ENCODE data around the gene CD70.
"Not testable (repeated sequence)": the region's sequence is repeated elsewhere in the genome, so short reads cannot be mapped to it uniquely, and the experiment has no call there.

The CD70 gene

GRCh38 chr19:6570764-6571163 is 20.2 kb downstream of the CD70 start:
- DNase-seq (ENCODE audit: low spot score), result no peak

GRCh38 chr19:6568816-6569215 is 22.1 kb downstream of the CD70 start:
- DNase-seq (ENCODE audit: low spot score), result no peak

DNA sequence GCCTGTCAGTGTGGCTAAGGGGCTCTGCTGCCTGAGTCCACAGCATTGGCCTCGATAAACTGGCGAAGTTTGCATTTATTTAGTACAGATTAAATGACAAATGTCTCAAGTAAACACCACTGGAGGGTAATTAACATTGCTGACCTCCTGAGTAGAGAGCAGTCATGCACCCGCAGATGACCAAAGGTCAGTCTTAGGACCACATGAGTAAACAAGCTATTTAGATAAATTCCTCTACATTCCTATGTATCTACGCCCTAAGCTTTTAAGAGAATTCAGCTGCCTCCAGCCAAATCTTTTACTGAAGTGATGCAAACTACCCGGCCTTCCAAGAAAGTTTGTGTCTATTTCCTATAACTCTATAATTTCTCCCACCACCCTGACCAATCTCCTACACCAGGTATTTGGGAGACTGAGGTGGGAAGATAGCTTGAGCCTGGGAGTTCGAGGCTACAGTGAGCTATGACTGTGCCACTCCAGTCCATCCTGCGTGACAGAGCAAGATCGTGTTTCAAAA is 22.9 kb downstream of the CD70 start:
- DNase-seq (ENCODE audit: low spot score), result no peak

DNA sequence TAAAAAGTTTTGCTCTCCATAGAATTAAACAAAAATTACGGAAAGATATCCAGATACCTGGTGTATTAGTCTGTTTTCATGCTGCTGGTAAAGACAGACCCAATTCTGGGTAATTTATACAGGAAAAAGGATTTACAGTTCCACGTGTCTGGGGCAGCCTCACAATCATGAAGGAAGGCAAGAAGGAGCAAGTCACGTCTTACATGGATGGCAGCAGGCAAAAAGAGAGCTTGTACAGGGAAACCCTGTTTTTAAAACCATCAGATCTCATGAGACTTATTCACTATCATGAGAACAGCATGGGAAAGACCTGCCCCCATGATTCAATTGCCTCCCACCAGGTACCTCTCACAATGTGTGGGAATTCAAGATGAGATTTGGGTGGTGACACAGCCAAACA is 24.2 kb downstream of the CD70 start:
- not testable (repeated sequence) for DNase-seq (ENCODE audit: low spot score)

GRCh38 chr19:6564393-6564792 is 26.6 kb downstream of the CD70 start:
- no peak for DNase-seq (ENCODE audit: low spot score)

DNA sequence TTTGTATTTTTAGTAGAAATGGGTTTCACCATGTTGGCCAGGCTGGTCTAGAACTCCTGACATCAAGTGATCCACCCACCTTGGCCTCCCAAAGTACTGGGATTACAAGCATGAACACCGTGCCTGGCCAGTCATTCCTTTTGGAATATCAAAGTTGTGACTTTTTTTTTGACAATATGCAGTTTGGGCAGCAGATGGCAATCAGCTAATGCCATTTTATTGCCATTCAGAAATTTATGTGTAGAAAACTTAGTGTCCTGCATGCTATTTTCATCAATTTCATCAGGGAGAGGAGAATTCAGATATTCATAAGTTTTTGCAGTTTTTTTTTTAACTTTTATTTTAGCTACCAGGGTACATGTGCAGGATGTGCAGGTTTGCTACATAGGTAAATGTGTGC is 28.5 kb downstream of the CD70 start:
- DNase-seq (ENCODE audit: low spot score), result not testable (repeated sequence)

DNA sequence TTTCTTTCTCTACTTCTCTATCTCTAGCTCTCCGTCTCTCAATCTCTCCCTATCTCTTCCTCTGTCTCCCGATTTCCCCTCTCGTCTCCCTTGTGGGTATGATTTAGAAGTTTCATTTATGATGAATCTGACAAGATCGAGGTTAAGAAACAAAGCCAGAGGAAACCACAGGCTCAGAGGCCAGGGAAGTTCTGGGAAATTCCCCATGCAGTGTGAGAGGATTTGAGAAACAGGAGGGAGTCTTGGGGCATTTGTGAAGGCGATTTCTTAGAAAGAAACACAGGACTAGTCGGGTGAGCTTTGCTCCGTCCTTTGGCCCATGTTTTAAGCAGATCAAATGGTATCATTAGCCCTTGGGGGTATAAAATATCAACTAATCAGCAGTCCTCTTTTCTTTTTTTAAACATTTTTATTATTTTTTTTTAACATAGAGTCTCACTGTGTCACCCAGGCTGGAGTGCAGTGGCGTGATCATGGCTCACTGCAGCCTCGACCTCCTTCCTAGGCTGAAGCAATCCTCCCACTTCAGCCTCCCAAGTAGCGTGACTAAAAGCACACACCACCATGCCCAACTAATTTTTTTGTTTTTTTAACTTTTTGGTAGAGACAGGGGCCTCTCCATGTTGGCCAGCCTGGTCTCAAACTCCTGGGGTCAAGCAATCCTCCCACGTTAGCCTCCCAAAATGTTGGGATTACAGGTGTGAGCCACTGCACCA is 34.3 kb downstream of the CD70 start:
- DNase-seq (ENCODE audit: low spot score), result no peak

DNA sequence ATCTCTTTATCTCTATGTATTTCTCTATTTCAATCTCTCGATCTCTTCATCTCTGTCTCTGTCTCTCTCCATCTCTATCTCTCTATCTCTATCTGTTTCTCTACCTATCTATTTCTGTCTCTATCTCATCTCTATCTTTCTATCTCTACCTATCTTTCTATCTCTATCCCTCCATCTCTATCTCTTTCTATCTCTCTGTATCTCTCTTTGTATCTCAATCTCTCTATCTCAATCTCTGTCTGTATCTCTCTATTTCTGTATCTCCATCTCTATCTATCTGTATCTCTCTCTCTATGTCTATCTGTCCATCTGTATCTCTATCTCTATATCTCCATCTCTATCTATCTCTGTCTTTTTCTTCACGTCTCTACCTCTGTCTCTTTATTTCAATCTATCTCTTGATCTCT is 34.9 kb downstream of the CD70 start:
- DNase-seq (ENCODE audit: low spot score), result no peak

DNA sequence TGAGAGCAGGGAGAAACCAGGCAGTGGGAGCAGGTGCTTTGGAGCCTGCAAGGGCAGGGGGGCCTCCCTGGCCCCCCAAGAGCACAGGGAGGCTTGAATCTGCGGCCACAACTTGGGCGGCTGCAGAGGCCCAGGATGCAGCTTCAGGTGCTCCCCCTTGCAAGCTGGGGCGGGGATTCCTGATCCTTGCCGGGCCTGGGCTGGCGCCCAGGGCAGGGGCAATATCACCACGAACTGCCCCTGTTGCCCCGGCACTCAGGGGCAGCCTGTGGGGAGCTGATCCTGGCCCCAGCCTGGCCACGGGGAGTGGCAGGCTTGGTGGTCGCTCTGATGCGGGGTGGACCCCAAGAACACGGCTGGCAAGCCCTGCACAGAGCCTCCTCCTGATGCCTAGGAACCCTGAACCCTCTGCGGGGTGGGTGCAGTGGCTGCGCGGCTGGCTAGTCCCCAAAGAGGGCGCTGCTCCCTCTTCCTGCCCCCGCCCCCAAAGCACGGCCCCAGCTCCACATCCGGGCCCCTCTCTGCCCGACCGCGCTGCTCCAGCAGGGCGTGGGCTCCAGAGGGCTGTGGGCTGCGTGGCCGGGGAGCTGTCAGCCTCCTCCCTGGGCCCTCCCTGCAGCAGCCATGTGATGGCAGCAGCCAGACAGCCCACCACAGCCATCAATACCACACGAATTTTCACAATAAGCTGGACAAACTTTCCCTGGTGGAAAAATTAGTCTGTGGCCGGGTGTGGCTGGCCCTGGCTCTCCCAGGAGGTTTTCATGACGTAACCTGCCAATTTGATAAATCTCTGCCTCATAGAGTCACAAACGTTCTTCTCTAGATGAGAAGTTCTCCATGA is 39.1 kb downstream of the CD70 start:
- DNase-seq (ENCODE audit: low spot score), result peak; percentile 51

- DNase-seq (ENCODE audit: low spot score), result no peak
These were observed 39.9 kb downstream of the CD70 start for GRCh38 chr19:6551091-6551490.

- not testable (repeated sequence) for DNase-seq (ENCODE audit: low spot score)
These were observed 40.3 kb downstream of the CD70 start for GRCh38 chr19:6550679-6551078.

GRCh38 chr19:6543866-6544347 is 47.0 kb downstream of the CD70 start:
- DNase-seq (ENCODE audit: low spot score), result no peak

GRCh38 chr19:6540918-6541689 is 49.8 kb downstream of the CD70 start:
- DNase-seq (ENCODE audit: low spot score), result no peak

GRCh38 chr19:6539514-6539913 is 51.4 kb downstream of the CD70 start:
- DNase-seq (ENCODE audit: low spot score), result no peak
